Mesendoderm (in vitro differentiated cells): ENCODE results near the gene GNG13.

Experiments used
- DNase-seq: peaks from one replicate; pipeline ENCODE4 v3.0.0; 2013
- H2AK5ac ChIP-seq: 2 replicates; pipeline ENCODE4 v1.6.1; 2013; ENCODE audit warnings: low read length, inconsistent platforms
- H2BK120ac ChIP-seq: 2 replicates; pipeline ENCODE4 v1.6.1; 2013; ENCODE audit warnings: low read depth, mild to moderate bottlenecking, low read length, moderate library complexity, mixed read lengths
- H2BK15ac ChIP-seq: replicated peaks from 2 replicates; pipeline ENCODE4 v1.6.1; 2013; ENCODE audit warnings: low read depth, mild to moderate bottlenecking, moderate library complexity
- H2BK5ac ChIP-seq: 2 replicates; pipeline ENCODE4 v1.6.1; 2013; ENCODE audit warnings: low read length, inconsistent platforms
- H3K18ac ChIP-seq: 2 replicates; pipeline ENCODE4 v1.6.1; 2013; ENCODE audit warnings: mild to moderate bottlenecking, low read length, mixed read lengths
- H3K23ac ChIP-seq: one replicate; pipeline ENCODE4 v1.6.1; 2013; ENCODE audit warnings: low read length
- H3K27ac ChIP-seq: 2 replicates; pipeline ENCODE4 v1.5.1; 2013; ENCODE audit warnings: low read depth, mild to moderate bottlenecking, inconsistent platforms, low read length, moderate library complexity
- H3K27me3 ChIP-seq: 2 replicates; pipeline ENCODE4 v1.6.1; 2013; ENCODE audit warnings: low read length, control low read depth, mild to moderate bottlenecking, inconsistent platforms; ENCODE audit not compliant: insufficient read depth, poor library complexity
- H3K36me3 ChIP-seq: 2 replicates; pipeline ENCODE4 v1.6.1; 2013; ENCODE audit warnings: low read length, inconsistent platforms; ENCODE audit not compliant: control insufficient read depth, insufficient read depth
- H3K4ac ChIP-seq: one replicate; pipeline ENCODE4 v1.6.1; 2013; ENCODE audit warnings: low read depth, mild to moderate bottlenecking, low read length, moderate library complexity
- H3K4me1 ChIP-seq: 2 replicates; pipeline ENCODE4 v1.6.1; 2013; ENCODE audit warnings: low read depth, low read length, inconsistent platforms; ENCODE audit not compliant: control insufficient read depth
- H3K4me2 ChIP-seq: 2 replicates; pipeline ENCODE4 v1.6.1; 2013; ENCODE audit warnings: low read length
- H3K4me3 ChIP-seq: 2 replicates; pipeline ENCODE4 v1.5.1; 2013; ENCODE audit warnings: mild to moderate bottlenecking, low read length
- H3K56ac ChIP-seq: one replicate; pipeline ENCODE4 v1.6.1; 2013; ENCODE audit warnings: low read length
- H3K79me1 ChIP-seq: 2 replicates; pipeline ENCODE4 v1.6.1; 2013; ENCODE audit warnings: low read length, inconsistent platforms
- H3K79me2 ChIP-seq: 2 replicates; pipeline ENCODE4 v1.6.1; 2013; ENCODE audit warnings: mild to moderate bottlenecking, low read length; ENCODE audit not compliant: control insufficient read depth, insufficient read depth
- H3K9ac ChIP-seq: 2 replicates; pipeline ENCODE4 v1.6.1; 2013; ENCODE audit warnings: low read length, inconsistent platforms
- H4K5ac ChIP-seq: one replicate; pipeline ENCODE4 v1.6.1; 2013; ENCODE audit warnings: low read length
- H4K8ac ChIP-seq: one replicate; pipeline ENCODE4 v1.6.1; 2013; ENCODE audit warnings: low read depth, mild to moderate bottlenecking, control low read depth, low read length, moderate library complexity
- WGBS: extraction: QIAGEN DNeasy Blood & Tissue Kit; methylation state at CpG from one replicate; pipeline ENCODE4 v1.1.7; 2013; ENCODE audit warnings: low lambda C conversion rate, missing lambda C conversion rate; ENCODE audit not compliant: insufficient coverage; ENCODE audit errors: extremely low coverage; 5-methylcytosine and 5-hydroxymethylcytosine counted together

GNG13 gene

GRCh38 chr16:801584-802363 lies 1.2 kb upstream of the GNG13 start:
- Histone ChIP-seq H3K18ac (no peak overlapping the region), H3K27me3 (no peaks in the 10 kb centered on the region), H3K27ac (no peak overlapping the region), H3K79me1 (no peaks in the 10 kb centered on the region), H3K23ac (no peak overlapping the region), H3K9ac (no peak overlapping the region), H3K36me3 (no peaks in the 10 kb centered on the region), H4K8ac (no peak overlapping the region), H2AK5ac (no peak overlapping the region), H2BK5ac (no peak overlapping the region), H3K56ac (no peak overlapping the region), H3K4me1 (no peaks in the 10 kb centered on the region), H4K5ac (no peak overlapping the region), H3K79me2 (no peaks in the 10 kb centered on the region), H2BK120ac (no peak overlapping the region), H3K4ac (no peak overlapping the region), H2BK15ac (no peak overlapping the region), H3K4me2 (no peak overlapping the region), H3K4me3 (no peak overlapping the region)
- DNase-seq, result no peak
- WGBS, result no CpG with 5 or more reads among the region's 22 CpGs

DNA sequence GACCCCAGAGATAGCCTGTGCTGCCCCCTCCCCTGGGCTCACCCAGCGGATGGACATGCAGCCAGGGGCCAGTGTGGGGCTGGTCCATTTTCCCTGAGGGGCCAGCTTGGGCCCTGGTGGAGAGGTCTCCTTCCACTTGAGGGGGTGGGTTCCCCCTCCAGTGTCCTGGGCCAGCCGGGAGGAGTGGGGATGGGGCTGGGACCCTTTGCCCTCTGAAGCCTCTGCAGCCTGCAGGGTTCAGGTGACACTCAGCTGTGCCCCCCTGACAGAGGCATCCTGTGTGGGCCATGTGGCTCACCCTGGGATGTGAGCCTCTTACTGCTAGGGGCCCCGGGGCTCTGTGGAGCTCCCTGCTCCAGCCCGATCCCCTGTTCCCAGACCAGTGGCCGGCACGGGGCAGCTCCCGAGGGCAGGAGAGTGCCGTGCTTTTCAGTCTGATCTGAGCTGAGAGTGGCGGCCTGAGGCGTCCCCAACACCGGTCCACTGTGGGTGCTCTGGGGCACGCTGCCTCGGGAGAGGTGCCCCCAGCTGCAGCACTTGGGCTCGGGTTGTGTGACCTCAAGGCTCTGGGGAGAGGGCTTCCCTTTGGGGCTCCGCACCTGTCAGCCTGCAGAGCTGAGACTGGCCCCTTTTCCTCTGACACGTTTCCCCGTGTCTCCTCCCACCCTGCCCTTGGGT lies 439 bp upstream of the GNG13 start:
- H3K36me3 ChIP-seq, result peaks cover 2% of the 10 kb centered on the region
- H2BK5ac ChIP-seq, result no peak overlapping the region
- H2BK120ac ChIP-seq, result no peak overlapping the region
- no peaks in the 10 kb centered on the region for H3K79me2 ChIP-seq
- H3K9ac ChIP-seq, result no peak overlapping the region
- H3K4me1 ChIP-seq, result no peaks in the 10 kb centered on the region
- H3K4me2 ChIP-seq, result no peak overlapping the region
- H4K5ac ChIP-seq, result no peak overlapping the region
- no peak overlapping the region for H3K27ac ChIP-seq
- no peak overlapping the region for H3K4me3 ChIP-seq
- H2AK5ac ChIP-seq, result no peak overlapping the region
- H3K27me3 ChIP-seq, result no peaks in the 10 kb centered on the region
- no peak for DNase-seq
- H3K18ac ChIP-seq, result no peak overlapping the region
- no peak overlapping the region for H4K8ac ChIP-seq
- no peak overlapping the region for H3K4ac ChIP-seq
- H2BK15ac ChIP-seq, result no peak overlapping the region
- no CpG with 5 or more reads among the region's 17 CpGs for WGBS
- no peaks in the 10 kb centered on the region for H3K79me1 ChIP-seq
- H3K56ac ChIP-seq, result no peak overlapping the region
- H3K23ac ChIP-seq, result no peak overlapping the region

- no peak overlapping the region for H3K18ac ChIP-seq
- DNase-seq, result no peak
- H3K36me3 ChIP-seq, result peaks cover 2% of the 10 kb centered on the region
- H3K79me1 ChIP-seq, result no peaks in the 10 kb centered on the region
- no peaks in the 10 kb centered on the region for H3K79me2 ChIP-seq
- no peak overlapping the region for H3K23ac ChIP-seq
- H2BK120ac ChIP-seq, result no peak overlapping the region
- no peak overlapping the region for H3K4me3 ChIP-seq
- no peak overlapping the region for H3K4me2 ChIP-seq
- no peak overlapping the region for H3K4ac ChIP-seq
- H2AK5ac ChIP-seq, result no peak overlapping the region
- no CpG with 5 or more reads among the region's 22 CpGs for WGBS
- H3K27ac ChIP-seq, result no peak overlapping the region
- H3K27me3 ChIP-seq, result no peaks in the 10 kb centered on the region
- H3K56ac ChIP-seq, result no peak overlapping the region
- no peaks in the 10 kb centered on the region for H3K4me1 ChIP-seq
- H4K5ac ChIP-seq, result no peak overlapping the region
- no peak overlapping the region for H3K9ac ChIP-seq
- no peak overlapping the region for H2BK5ac ChIP-seq
- no peak overlapping the region for H2BK15ac ChIP-seq
- H4K8ac ChIP-seq, result no peak overlapping the region
These were observed 1.2 kb downstream of the GNG13 start for GRCh38 chr16:799111-799947.

DNA sequence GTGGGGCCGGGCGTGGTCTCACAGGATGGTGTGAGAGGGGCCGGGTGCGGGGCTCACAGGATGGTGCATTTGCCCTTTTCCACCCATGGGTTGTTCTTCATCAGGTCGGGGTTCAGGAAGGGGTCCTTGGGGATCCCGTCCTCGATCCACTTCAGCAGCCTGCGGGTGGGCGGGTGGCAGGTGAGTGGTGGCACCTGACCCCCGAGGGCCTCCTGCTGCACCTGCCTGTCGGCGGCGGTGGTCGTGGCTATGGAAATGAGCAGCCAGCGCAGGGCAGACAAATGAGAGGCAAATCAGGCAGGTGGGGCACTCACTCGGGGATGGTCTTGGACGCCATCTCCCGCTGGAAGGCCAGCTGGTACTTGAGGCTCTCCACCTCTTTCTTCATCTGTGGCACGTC lies 1.9 kb downstream of the GNG13 start:
- WGBS, result no CpG with 5 or more reads among the region's 19 CpGs

DNA sequence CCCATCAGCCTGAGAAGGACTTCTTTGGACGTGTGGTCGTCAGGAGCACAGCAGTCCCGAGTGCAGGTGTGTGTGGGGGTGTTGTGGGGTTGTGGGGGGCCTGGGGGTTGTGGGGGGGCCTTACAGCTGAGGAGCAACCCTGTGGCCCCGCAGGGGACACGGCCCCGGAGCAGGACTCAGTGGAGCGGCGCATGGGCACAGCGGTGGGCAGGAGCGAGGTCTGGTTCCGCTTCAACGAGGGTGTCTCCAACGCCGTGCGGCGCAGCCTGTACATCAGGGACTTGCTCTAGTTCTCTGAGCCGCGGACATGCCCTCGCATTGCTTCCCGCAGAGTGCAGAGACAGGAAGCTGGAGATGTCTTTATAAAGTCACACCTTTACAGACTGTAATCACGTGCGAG lies 2.8 kb downstream of the GNG13 start:
- H3K4me3 ChIP-seq, result no peak overlapping the region
- no peak overlapping the region for H3K56ac ChIP-seq
- no peaks in the 10 kb centered on the region for H3K79me1 ChIP-seq
- H3K27me3 ChIP-seq, result no peaks in the 10 kb centered on the region
- H3K4me2 ChIP-seq, result no peak overlapping the region
- no peak overlapping the region for H2BK5ac ChIP-seq
- H3K18ac ChIP-seq, result no peak overlapping the region
- H4K8ac ChIP-seq, result no peak overlapping the region
- no peak overlapping the region for H3K27ac ChIP-seq
- H2BK15ac ChIP-seq, result no peak overlapping the region
- no peak overlapping the region for H3K23ac ChIP-seq
- peaks cover 4% of the 10 kb centered on the region for H3K36me3 ChIP-seq
- WGBS, result no CpG with 5 or more reads among the region's 22 CpGs
- H2AK5ac ChIP-seq, result no peak overlapping the region
- no peak overlapping the region for H3K4ac ChIP-seq
- H2BK120ac ChIP-seq, result no peak overlapping the region
- no peak overlapping the region for H4K5ac ChIP-seq
- no peaks in the 10 kb centered on the region for H3K4me1 ChIP-seq
- DNase-seq, result no peak
- H3K79me2 ChIP-seq, result no peaks in the 10 kb centered on the region
- no peak overlapping the region for H3K9ac ChIP-seq

More for the DNA sequence above, 1.9 kb downstream of the GNG13 start:
- Histone ChIP-seq H3K36me3 (peaks cover 2% of the 10 kb centered on the region), H2BK15ac (no peak overlapping the region), H3K27ac (no peak overlapping the region), H3K4me3 (no peak overlapping the region), H3K18ac (no peak overlapping the region), H4K8ac (no peak overlapping the region), H3K4me2 (no peak overlapping the region), H3K79me1 (no peaks in the 10 kb centered on the region), H3K9ac (no peak overlapping the region), H3K79me2 (no peaks in the 10 kb centered on the region), H3K23ac (no peak overlapping the region), H2AK5ac (no peak overlapping the region), H3K4me1 (no peaks in the 10 kb centered on the region), H4K5ac (no peak overlapping the region), H3K27me3 (no peaks in the 10 kb centered on the region), H3K4ac (no peak overlapping the region), H2BK120ac (no peak overlapping the region), H2BK5ac (no peak overlapping the region), H3K56ac (no peak overlapping the region)
- DNase-seq, result no peak
